ENCODE data around the gene PMEPA1. TPM values are rescaled to one million over a fixed set of nuclear protein-coding genes. Genes with fewer than 3 reads are reported as not detected.

PMEPA1 gene
- total RNA-seq, 6 donors from 2014 or later, result 2.1 to 60.9 (median 17.6) TPM

DNA sequence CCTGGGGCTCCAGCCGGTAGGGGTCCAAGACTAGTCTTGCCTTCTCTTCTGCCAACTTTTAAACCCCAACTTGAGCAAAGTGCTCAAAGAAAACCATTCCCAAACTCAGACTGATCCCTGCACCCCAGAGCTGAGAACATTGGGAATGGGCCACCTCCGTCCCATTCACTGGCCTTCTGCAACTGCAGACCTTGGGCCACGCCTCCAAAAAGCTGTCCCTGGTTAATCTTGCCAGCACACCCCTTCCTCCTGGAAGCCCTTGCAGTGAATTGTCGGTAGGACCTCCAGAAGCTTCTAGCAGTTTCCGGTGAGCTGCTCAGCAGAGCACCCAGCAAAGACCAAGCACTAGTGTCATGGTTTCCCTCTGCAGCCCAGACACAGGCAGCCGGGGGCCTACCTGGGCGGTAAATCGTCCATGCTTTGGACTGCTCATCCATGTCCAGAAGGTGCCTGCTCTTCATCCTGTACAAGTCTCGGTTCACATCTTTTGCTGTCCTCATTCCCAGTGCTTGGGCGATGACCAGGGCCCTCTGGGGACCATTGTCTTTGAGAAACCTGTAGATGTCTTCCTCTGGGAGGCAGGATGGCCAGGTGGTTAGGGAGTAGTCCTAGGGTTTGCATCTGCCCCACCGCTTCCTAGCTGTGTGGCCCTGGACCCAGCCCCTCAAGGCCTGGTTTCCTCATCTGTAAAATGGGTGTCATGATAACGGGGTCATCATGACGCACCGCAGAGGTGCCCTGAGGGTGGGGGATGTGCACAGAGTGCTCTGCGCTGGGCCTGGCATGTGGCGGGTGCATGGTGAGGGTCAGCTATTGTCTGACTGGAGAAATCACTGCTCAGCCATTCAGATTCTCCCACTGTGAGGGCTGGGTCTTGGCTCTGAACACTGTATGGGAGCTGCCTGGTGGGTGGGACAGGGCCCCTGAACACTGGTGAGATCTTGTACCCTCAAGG lies 95.0 kb downstream of the PMEPA1 start:
- no peak for ATAC-seq (ENCODE audit: low FRiP score in 2 of 2)

DNA sequence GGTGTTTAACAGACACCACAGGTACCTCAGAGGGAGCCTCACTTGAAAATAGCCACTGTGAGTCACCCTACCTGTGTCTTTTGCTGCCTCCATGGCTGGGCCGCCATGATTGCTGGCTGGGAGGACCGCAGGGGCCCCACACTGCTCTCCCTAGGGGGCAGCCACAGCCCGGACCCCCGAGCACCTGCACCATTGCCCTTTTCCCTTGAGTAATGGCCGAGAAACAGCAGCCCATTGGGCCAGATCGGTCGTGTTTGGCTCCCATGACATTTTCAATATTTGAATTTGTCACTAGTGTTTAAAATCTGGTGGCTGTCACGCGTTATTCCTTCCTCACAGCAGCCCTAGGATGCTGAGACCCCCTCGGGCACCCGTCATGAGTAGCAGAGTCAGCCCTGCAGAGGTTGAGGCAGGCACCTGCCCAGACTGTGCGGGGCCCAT lies 96.3 kb downstream of the PMEPA1 start:
- Histone ChIP-seq H3K4me3 (no peak overlapping the region), H3K4me1 (peaks cover 0 to 8% (median 0%) of the 10 kb centered on the region in 4 donors), H3K27me3 (no peaks in the 10 kb centered on the region), H3K27ac (no peak overlapping the region), H3K9me3 (no peaks in the 10 kb centered on the region), H3K36me3 (no peaks in the 10 kb centered on the region)
- 81 to 91% methylated on average over 10 to 12 of the region's 12 CpGs for WGBS, 2 donors
- TF ChIP-seq POLR2A (IDR thresholded peaks at IDR 0.05) (no peak), EP300 (IDR thresholded peaks at IDR 0.05) (no peak), POLR2AphosphoS5 (IDR thresholded peaks at IDR 0.05) (no peak)
- TF ChIP-seq, protein P1, sequence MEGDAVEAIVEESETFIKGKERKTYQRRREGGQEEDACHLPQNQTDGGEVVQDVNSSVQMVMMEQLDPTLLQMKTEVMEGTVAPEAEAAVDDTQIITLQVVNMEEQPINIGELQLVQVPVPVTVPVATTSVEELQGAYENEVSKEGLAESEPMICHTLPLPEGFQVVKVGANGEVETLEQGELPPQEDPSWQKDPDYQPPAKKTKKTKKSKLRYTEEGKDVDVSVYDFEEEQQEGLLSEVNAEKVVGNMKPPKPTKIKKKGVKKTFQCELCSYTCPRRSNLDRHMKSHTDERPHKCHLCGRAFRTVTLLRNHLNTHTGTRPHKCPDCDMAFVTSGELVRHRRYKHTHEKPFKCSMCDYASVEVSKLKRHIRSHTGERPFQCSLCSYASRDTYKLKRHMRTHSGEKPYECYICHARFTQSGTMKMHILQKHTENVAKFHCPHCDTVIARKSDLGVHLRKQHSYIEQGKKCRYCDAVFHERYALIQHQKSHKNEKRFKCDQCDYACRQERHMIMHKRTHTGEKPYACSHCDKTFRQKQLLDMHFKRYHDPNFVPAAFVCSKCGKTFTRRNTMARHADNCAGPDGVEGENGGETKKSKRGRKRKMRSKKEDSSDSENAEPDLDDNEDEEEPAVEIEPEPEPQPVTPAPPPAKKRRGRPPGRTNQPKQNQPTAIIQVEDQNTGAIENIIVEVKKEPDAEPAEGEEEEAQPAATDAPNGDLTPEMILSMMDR (IDR thresholded peaks at IDR 0.05), result no peak
- ATAC-seq (ENCODE audit: low FRiP score in 2 of 2) (no peak), DNase-seq (no peak)

More for the DNA sequence above, 95.0 kb downstream of the PMEPA1 start:
- TF ChIP-seq POLR2A (IDR thresholded peaks at IDR 0.05), result no peak
- TF ChIP-seq, protein P1 (IDR thresholded peaks at IDR 0.05), result no peak
- no peak for TF ChIP-seq EP300 (IDR thresholded peaks at IDR 0.05)
- TF ChIP-seq POLR2AphosphoS5 (IDR thresholded peaks at IDR 0.05), result no peak
- no peak overlapping the region for H3K4me3 ChIP-seq
- 84 to 91% methylated on average over 5 to 16 of the region's 16 CpGs for WGBS, 2 donors
- no peak overlapping the region for H3K27ac ChIP-seq
- H3K27me3 ChIP-seq, result no peaks in the 10 kb centered on the region
- DNase-seq, result no peak
- no peaks in the 10 kb centered on the region for H3K36me3 ChIP-seq
- peaks cover 0 to 11% (median 0%) of the 10 kb centered on the region in 4 donors for H3K4me1 ChIP-seq
- H3K9me3 ChIP-seq, result no peaks in the 10 kb centered on the region

DNA sequence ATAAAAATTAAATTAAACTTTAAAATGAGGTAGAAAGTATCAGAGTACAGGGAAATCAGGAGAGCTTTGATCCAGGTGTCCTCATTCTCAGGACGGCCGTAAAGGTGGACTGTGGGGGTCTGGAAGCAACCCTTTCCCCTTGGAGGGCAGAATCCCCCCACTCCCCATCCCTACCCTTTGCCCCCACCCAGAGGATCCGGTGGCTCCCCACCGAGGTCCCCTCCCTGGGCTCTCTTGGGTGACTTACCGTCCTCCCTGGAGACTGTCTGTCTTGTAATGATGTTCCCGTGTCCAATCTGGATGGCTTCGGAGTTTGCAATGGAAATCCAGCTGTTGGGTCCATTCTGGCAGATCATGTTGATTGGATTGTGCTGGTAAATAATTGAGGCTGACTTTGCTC lies 96.9 kb downstream of the PMEPA1 start:
- H3K9me3 ChIP-seq, result no peaks in the 10 kb centered on the region
- no peaks in the 10 kb centered on the region for H3K27me3 ChIP-seq
- 85 to 87% methylated on average over 6 to 7 of the region's 7 CpGs for WGBS, 2 donors
- H3K4me1 ChIP-seq, result peaks cover 0 to 3% (median 0%) of the 10 kb centered on the region in 4 donors
- DNase-seq (no peak), ATAC-seq (ENCODE audit: low FRiP score in 2 of 2) (no peak)
- H3K4me3 ChIP-seq, result no peak overlapping the region
- TF ChIP-seq POLR2AphosphoS5 (IDR thresholded peaks at IDR 0.05) (no peak), EP300 (IDR thresholded peaks at IDR 0.05) (no peak), POLR2A (IDR thresholded peaks at IDR 0.05) (no peak)
- TF ChIP-seq, protein P1 (IDR thresholded peaks at IDR 0.05), result no peak
- no peak overlapping the region for H3K27ac ChIP-seq
- no peaks in the 10 kb centered on the region for H3K36me3 ChIP-seq

DNA sequence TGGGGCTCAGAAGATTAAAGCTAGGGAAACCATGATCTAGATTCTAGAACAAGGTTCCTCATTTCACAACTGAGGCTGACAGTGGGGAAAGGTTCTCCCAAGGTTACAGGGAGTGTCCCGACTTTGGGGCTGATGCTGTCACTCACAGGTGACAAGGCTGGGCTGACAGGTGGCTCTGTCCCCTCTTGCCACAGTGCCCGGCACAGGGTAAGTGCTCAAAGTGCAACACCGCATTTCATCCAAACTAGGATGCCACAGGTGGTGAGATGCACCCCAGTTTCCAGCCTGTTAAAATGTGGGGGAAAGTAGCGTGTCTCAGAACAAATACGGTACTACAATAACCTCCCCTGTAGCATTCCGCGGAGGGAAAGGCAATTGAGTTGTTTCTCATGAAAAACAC lies 97.4 kb downstream of the PMEPA1 start:
- ATAC-seq (ENCODE audit: low FRiP score in 2 of 2), result no peak
- H3K27ac ChIP-seq, result no peak overlapping the region
- no peak overlapping the region for H3K4me3 ChIP-seq
- no peaks in the 10 kb centered on the region for H3K27me3 ChIP-seq
- no peaks in the 10 kb centered on the region for H3K4me1 ChIP-seq
- 82 to 85% methylated on average over 7 of the region's 7 CpGs for WGBS, 2 donors
- H3K36me3 ChIP-seq, result no peaks in the 10 kb centered on the region
- H3K9me3 ChIP-seq, result no peaks in the 10 kb centered on the region
- DNase-seq, result peak in 1 of 2 donors; percentile 7
- TF ChIP-seq, protein P1 (IDR thresholded peaks at IDR 0.05), result no peak
- TF ChIP-seq EP300 (IDR thresholded peaks at IDR 0.05), result no peak
- no peak for TF ChIP-seq POLR2A (IDR thresholded peaks at IDR 0.05)
- no peak for TF ChIP-seq POLR2AphosphoS5 (IDR thresholded peaks at IDR 0.05)
